Urinary bladder (tissue), 4 donors: ENCODE measurements around the gene SYPL1. TPM values are rescaled to one million over a fixed set of nuclear protein-coding genes. Genes with fewer than 3 reads are reported as not detected.
A peak's percentile ranks its signal among the peaks of the same experiment; 100 is the strongest.

Experiments
- DNase-seq: peaks from one replicate; pipeline ENCODE4 v3.0.0-alpha.2; 2015; ENCODE audit errors: extremely low spot score
- H3K27ac ChIP-seq: one replicate; pipeline ENCODE4 v1.5.1; 2013; ENCODE audit warnings: low read depth, mild to moderate bottlenecking, moderate library complexity
- H3K36me3 ChIP-seq: one replicate; pipeline ENCODE4 v1.6.1; 2013; ENCODE audit warnings: mild to moderate bottlenecking, moderate library complexity; ENCODE audit not compliant: insufficient read depth
- H3K4me1 ChIP-seq: one replicate; pipeline ENCODE4 v1.6.1; 2013; ENCODE audit warnings: mild to moderate bottlenecking, moderate library complexity; ENCODE audit not compliant: insufficient read depth
- H3K4me3 ChIP-seq: one replicate; pipeline ENCODE4 v1.5.1; 2013; ENCODE audit warnings: low read depth, low read length
- whole genome bisulfite sequencing: extraction: QIAGEN DNeasy Blood & Tissue Kit; methylation state at CpG from one replicate; pipeline ENCODE4 v1.1.7; 2013; 5-methylcytosine and 5-hydroxymethylcytosine counted together
- polyA plus RNA-seq: library from polyadenylated mRNA; stranded (reverse); fragments of 200-250 nt; gene quantifications from one replicate; pipeline ENCODE4 v1.2.3, GENCODE V29; 2013
- total RNA-seq: library from RNA; depleted of rRNA; stranded (reverse); fragments of >200 nt; gene quantifications from one replicate; pipeline ENCODE4 v1.2.3, GENCODE V29; 2014
- donor health status: healthy with polysubstance abuse.
- donor health status: healthy.

Gene SYPL1
- total and polyA plus RNA-seq, 2 donors: 113 to 133 TPM

- H3K4me1 ChIP-seq: peaks cover 5% of the 10 kb centered on the region
- WGBS: 90% methylated on average over 2 of the region's 2 CpGs
- no peak overlapping the region for H3K4me3 ChIP-seq
- no peak overlapping the region for H3K27ac ChIP-seq
- H3K36me3 ChIP-seq: no peaks in the 10 kb centered on the region
- DNase-seq: no peak
Measured at GRCh38 chr7:106063692-106064091, 48.4 kb downstream of the SYPL1 start.

- Histone ChIP-seq H3K36me3 (no peaks in the 10 kb centered on the region), H3K27ac (peak overlapping the region; percentile 48), H3K4me1 (peaks cover 5% of the 10 kb centered on the region), H3K4me3 (no peak overlapping the region)
- no peak for DNase-seq
- WGBS: 84% methylated on average over 6 of the region's 6 CpGs
Measured at GRCh38 chr7:106063024-106063423, 49.1 kb downstream of the SYPL1 start.

GRCh38 chr7:106062521-106062931 is 49.6 kb downstream of the SYPL1 start:
- no peaks in the 10 kb centered on the region for H3K36me3 ChIP-seq
- H3K4me1 ChIP-seq: peaks cover 5% of the 10 kb centered on the region
- no peak overlapping the region for H3K4me3 ChIP-seq
- no peak overlapping the region for H3K27ac ChIP-seq
- no peak for DNase-seq
- 90% methylated on average over 2 of the region's 2 CpGs for WGBS

- H3K4me3 ChIP-seq: no peak overlapping the region
- H3K36me3 ChIP-seq: no peaks in the 10 kb centered on the region
- H3K4me1 ChIP-seq: peaks cover 5% of the 10 kb centered on the region
- DNase-seq: no peak
- 91% methylated on average over 7 of the region's 7 CpGs for WGBS
- peak overlapping the region; percentile 27 for H3K27ac ChIP-seq
Measured at GRCh38 chr7:106062006-106062405, 50.1 kb downstream of the SYPL1 start.

GRCh38 chr7:106061301-106061979 is 50.7 kb downstream of the SYPL1 start:
- WGBS: 89% methylated on average over 9 of the region's 9 CpGs
- peak overlapping the region; percentile 34 for H3K27ac ChIP-seq
- H3K36me3 ChIP-seq: no peaks in the 10 kb centered on the region
- peaks cover 5% of the 10 kb centered on the region for H3K4me1 ChIP-seq
- no peak overlapping the region for H3K4me3 ChIP-seq
- no peak for DNase-seq

- no peak overlapping the region for H3K4me3 ChIP-seq
- H3K4me1 ChIP-seq: peaks cover 3% of the 10 kb centered on the region
- DNase-seq: no peak
- H3K36me3 ChIP-seq: no peaks in the 10 kb centered on the region
- H3K27ac ChIP-seq: no peak overlapping the region
- WGBS: 88% methylated on average over 7 of the region's 7 CpGs
Measured at GRCh38 chr7:106060394-106060920, 51.7 kb downstream of the SYPL1 start.

GRCh38 chr7:106059556-106059955 is 52.6 kb downstream of the SYPL1 start:
- Histone ChIP-seq H3K27ac (no peak overlapping the region), H3K4me3 (no peak overlapping the region), H3K36me3 (no peaks in the 10 kb centered on the region), H3K4me1 (peaks cover under 1% of the 10 kb centered on the region)
- WGBS: 84% methylated on average over 2 of the region's 2 CpGs
- DNase-seq: no peak

GRCh38 chr7:106058928-106059324 is 53.2 kb downstream of the SYPL1 start:
- no peak for DNase-seq
- WGBS: 82% methylated on average over 3 of the region's 3 CpGs
- no peaks in the 10 kb centered on the region for H3K36me3 ChIP-seq
- H3K4me3 ChIP-seq: no peak overlapping the region
- no peaks in the 10 kb centered on the region for H3K4me1 ChIP-seq
- peak overlapping the region; percentile 42 for H3K27ac ChIP-seq

GRCh38 chr7:106057962-106058927 is 53.9 kb downstream of the SYPL1 start:
- Histone ChIP-seq H3K4me3 (no peak overlapping the region), H3K4me1 (no peaks in the 10 kb centered on the region), H3K36me3 (no peaks in the 10 kb centered on the region), H3K27ac (peak overlapping the region; percentile 42)
- 69% methylated on average over 19 of the region's 19 CpGs for WGBS
- no peak for DNase-seq

GRCh38 chr7:106057204-106057961 is 54.7 kb downstream of the SYPL1 start:
- H3K27ac ChIP-seq: no peak overlapping the region
- no peak for DNase-seq
- no peaks in the 10 kb centered on the region for H3K4me1 ChIP-seq
- no peaks in the 10 kb centered on the region for H3K36me3 ChIP-seq
- 78% methylated on average over 10 of the region's 10 CpGs for WGBS
- H3K4me3 ChIP-seq: no peak overlapping the region

GRCh38 chr7:106056513-106057203 is 55.5 kb downstream of the SYPL1 start:
- Histone ChIP-seq H3K4me1 (no peaks in the 10 kb centered on the region), H3K4me3 (no peak overlapping the region), H3K27ac (no peak overlapping the region), H3K36me3 (no peaks in the 10 kb centered on the region)
- WGBS: 51% methylated on average over 9 of the region's 9 CpGs
- DNase-seq: no peak

- DNase-seq: no peak
- Histone ChIP-seq H3K4me3 (no peak overlapping the region), H3K36me3 (no peaks in the 10 kb centered on the region), H3K4me1 (no peaks in the 10 kb centered on the region), H3K27ac (no peak overlapping the region)
- 86% methylated on average over 7 of the region's 7 CpGs for WGBS
Measured at GRCh38 chr7:106054971-106055532, 57.1 kb downstream of the SYPL1 start.
